K562 treated with DMSO at 1 percent for 48 hours (cell line): ENCODE data around the gene MSANTD2. TPM values are rescaled to one million over a fixed set of nuclear protein-coding genes. Genes with fewer than 3 reads are reported as not detected.

Source experiments
- total RNA-seq: library from RNA; unstranded; fragments of 300-600 nt; gene quantifications from 2 replicates; pipeline ENCODE4 v1.2.3, GENCODE V29; 2022; ENCODE audit warnings: low replicate concordance; ENCODE audit errors: extremely low read depth

The MSANTD2 gene
- total RNA-seq, result not detected in 2 replicates

DNA sequence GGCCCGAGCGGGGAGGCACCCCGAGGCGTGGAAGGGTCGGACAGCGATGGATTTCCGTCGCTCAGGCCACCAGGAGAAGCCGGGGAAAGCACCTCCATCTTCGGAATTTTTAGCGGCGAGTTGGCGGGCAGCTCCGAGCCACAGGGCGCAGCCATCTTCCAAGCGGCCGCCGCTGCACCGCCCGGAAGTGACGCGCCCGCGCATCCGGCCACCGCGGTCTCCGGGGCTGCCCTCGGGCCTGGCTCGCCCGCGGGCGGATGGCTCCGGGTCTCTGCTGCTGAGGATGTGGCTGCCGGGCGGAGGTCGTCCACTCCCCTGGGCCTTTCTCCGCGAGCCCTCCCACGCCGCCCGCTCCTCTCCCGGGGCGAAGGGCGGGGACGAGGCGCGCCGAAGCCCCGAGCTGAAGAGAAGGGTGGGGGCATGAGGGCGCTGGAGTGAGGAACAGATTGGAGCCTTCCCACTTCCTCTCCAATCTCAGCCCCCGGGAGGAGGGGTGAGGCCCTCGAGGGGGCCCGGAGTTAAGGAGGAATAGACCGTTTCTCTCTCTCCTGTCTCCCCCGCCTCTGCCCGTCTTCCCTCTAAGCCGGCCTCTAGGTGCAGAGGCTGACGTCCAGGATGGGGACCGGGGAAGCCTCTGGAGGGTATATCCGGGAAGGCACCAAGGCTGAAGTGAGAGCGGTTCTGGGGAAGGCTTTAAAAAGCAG is at the start of gene MSANTD2:
TSS of gene MSANTD2 (minus strand) at position 181 of the 704 bp plus-strand sequence. CDS start at position 155, 26 bp downstream.

DNA sequence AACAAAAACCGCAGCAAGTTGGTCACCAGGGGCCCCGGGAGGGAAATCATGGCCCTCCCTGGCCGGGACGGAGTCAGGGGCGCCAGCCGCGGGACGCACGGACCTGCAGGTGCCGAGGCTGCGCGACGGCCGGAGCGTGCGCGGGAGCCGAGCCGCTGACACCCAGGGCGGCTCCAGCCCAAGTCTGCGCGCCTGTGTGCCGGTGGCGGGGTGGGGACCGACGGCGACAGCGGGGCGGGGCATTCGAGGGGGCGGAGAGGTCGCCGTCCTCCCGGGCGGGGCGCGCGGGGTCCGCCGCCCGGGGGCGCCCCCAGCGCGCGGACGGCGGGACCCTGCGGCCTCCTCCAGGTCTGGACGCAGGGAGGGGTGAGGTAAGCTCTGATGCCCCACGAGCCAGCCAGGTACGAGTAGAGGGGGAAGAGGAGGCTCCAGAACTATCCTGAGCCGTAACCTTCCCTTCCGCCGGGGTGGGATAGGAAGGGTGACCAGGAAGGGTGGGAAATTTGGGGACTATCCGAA is 38.0 kb downstream of the MSANTD2 start, which contains the start of gene ESAM:
TSS of gene ESAM (minus strand) at position 186 of the 519 bp plus-strand sequence. CDS start at position 50, 136 bp downstream.

DNA sequence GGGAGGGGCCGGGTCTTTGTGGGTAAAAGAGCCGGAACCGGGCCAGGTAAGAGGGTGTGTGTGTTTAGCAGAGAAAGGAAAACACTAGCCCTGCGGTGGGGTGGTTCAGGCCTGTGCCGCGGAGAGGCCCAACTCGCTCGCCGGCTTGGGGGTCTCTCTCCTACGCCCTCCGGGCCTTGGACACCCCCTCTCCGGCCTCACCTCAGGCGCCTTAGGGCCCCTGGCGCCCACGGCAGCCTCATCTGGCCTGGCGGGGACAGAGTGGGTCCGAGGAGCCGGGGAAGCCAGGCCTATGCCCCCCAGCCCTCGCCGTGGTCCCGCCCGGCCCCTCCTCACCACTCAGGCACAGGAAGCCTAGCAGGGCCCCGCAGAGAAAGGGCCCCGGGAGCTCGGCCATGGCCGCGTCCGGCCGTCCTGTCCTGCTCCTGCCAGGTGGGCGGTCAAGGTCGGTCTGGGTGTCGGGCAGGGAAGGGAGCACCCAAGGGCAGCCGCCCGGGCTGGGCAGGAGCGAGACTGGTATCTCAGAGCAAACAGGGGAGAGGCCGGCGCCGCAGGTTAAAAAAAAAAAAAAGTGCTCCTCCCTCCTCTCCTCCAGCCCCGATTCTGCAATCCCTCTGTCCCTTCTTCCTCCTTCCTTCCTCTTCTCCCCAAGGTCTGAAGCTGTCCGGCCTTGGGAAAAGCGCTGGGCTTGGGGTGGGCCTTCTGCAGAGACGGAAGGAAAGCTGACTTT is 48.3 kb downstream of the MSANTD2 start, which contains the start of gene VSIG2:
TSS of gene VSIG2 (minus strand) at position 515 of the 730 bp plus-strand sequence. CDS start at position 397, 118 bp downstream.

DNA sequence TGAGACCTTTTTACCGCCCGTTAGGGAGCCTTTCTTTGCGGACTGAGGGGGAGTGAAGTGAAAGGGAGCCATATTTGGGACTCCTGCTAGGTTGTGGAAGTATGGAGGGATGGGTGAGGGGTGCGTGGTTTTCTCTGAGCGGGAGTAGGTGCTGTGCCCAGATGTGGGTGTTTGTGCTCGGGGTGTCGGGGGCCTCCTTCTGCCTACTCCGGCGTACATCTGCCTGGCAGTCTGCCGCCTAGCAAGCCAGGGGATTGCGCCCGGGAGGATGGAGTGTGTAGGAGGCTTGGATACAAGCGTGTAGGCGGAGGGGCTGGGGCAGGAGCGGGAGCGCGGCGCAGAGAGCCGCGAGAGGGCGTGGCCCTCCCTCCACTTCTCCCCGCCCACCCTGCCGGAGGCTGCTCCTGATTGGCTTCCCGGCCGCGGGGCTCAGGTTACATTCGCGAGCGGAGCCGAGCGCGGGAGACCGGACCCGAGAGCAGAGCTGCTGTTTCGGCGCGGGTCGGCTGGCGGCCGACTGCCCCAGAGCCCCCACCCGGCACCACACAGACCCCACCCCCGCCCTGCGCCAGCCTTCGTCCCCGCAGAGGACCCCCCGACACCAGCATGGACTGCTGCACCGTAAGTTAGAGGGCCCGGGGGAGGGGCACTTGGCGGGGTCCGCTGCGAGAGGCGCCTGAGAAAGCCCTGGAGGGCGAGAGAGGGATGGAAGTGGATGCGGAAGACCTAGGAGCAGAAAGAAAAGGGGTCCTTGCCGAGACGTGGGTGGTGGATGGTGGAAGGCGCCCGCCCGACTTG is 60.5 kb downstream of the MSANTD2 start, which contains the start of gene NRGN:
TSS of gene NRGN (plus strand) at position 464 of the 798 bp plus-strand sequence. CDS start at position 607, 143 bp downstream.

Other genes with a start within 250 kb of the MSANTD2 start
- gene OR8A1, start 230.4 kb downstream of the MSANTD2 start, total RNA-seq, result not detected in 2 replicates
- gene PANX3, start 189.0 kb downstream of the MSANTD2 start, total RNA-seq, result not detected in 2 replicates
- gene TBRG1, start 177.5 kb downstream of the MSANTD2 start, total RNA-seq, result not detected in 2 replicates
- gene SIAE, start 126.7 kb downstream of the MSANTD2 start, total RNA-seq, result 203 TPM in 1 of 2 replicates, not detected in the other
- gene SPA17, start 126.5 kb downstream of the MSANTD2 start, total RNA-seq, result not detected in 2 replicates
- gene NRGN, start 60.5 kb downstream of the MSANTD2 start, total RNA-seq, result not detected in 2 replicates
- gene VSIG2, start 48.2 kb downstream of the MSANTD2 start, total RNA-seq, result not detected in 2 replicates
- gene ESAM, start 38.1 kb downstream of the MSANTD2 start, total RNA-seq, result not detected in 2 replicates
- not detected in 2 replicates for gene ROBO3, start 65.0 kb upstream of the MSANTD2 start, total RNA-seq
- gene ROBO4, start 97.5 kb upstream of the MSANTD2 start, total RNA-seq, result not detected in 2 replicates
- gene HEPN1, start 118.8 kb upstream of the MSANTD2 start, total RNA-seq, result not detected in 2 replicates
- gene HEPACAM, start 135.6 kb upstream of the MSANTD2 start, total RNA-seq, result not detected in 2 replicates
- not detected in 2 replicates for gene CCDC15, start 153.8 kb upstream of the MSANTD2 start, total RNA-seq